Natural killer cell (primary cell): ENCODE measurements around the gene C14orf132. TPM values are rescaled to one million over a fixed set of nuclear protein-coding genes. Genes with fewer than 3 reads are reported as not detected.

Source experiments
- ATAC-seq, 3 donors: fragments of 150-1000 bp in 2 of 3; fragments of 200-7000 bp in 1 of 3; cut with Tn5 transposase; 1 replicate in 1 of 3; 2 replicates in 2 of 3; pipeline ENCODE4 v1.10.0; 2021; ENCODE audit warnings: mild to moderate bottlenecking in 2 of 3, moderate library complexity in 2 of 3
- DNase-seq, 2 donors: peaks; one replicate each; pipeline versions ENCODE4 v3.0.0 to v3.0.0-alpha.2; 2013 to 2021; ENCODE audit warnings: mixed read lengths in 1 of 2
- H3K27ac ChIP-seq: one replicate; pipeline ENCODE4 v1.5.1; 2013; ENCODE audit warnings: mild to moderate bottlenecking, low read length
- H3K27me3 ChIP-seq: one replicate; pipeline ENCODE4 v1.6.1; 2013; ENCODE audit warnings: low read length; ENCODE audit not compliant: control insufficient read depth, insufficient read depth
- H3K36me3 ChIP-seq: one replicate; pipeline ENCODE4 v1.6.1; 2013; ENCODE audit warnings: low read length; ENCODE audit not compliant: control insufficient read depth, insufficient read depth
- H3K4me1 ChIP-seq: one replicate; pipeline ENCODE4 v1.6.1; 2013; ENCODE audit warnings: low read length; ENCODE audit not compliant: control insufficient read depth, insufficient read depth
- H3K4me3 ChIP-seq: one replicate; pipeline ENCODE4 v1.5.1; 2013; ENCODE audit warnings: low read length
- H3K9me3 ChIP-seq: one replicate; pipeline ENCODE4 v1.6.1; 2013; ENCODE audit warnings: low read length; ENCODE audit not compliant: control insufficient read depth, insufficient read depth
- H3K27ac Mint-ChIP-seq, 2 donors: one replicate each; pipeline ENCODE4 v1.8.0; 2022; ENCODE audit warnings: mild to moderate bottlenecking in 2 of 2, mixed read lengths in 2 of 2, moderate library complexity in 1 of 2
- H3K27me3 Mint-ChIP-seq, 2 donors: one replicate each; pipeline ENCODE4 v1.8.0; 2022; ENCODE audit warnings: low read depth in 2 of 2, mixed read lengths in 2 of 2
- H3K36me3 Mint-ChIP-seq: one replicate; pipeline ENCODE4 v1.8.0; 2022; ENCODE audit warnings: mixed read lengths
- H3K4me1 Mint-ChIP-seq, 2 donors: one replicate each; pipeline ENCODE4 v1.8.0; 2022; ENCODE audit warnings: mixed read lengths in 2 of 2
- H3K4me3 Mint-ChIP-seq: one replicate; pipeline ENCODE4 v1.8.0; 2022; ENCODE audit warnings: mild to moderate bottlenecking, moderate library complexity, mixed read lengths
- H3K9me3 Mint-ChIP-seq, 2 donors: one replicate each; pipeline ENCODE4 v1.8.0; 2022; ENCODE audit warnings: mixed read lengths in 2 of 2
- WGBS: methylation state at CpG from one replicate; pipeline ENCODE4 v1.1.7; 2013; ENCODE audit warnings: missing lambda C conversion rate; ENCODE audit not compliant: insufficient coverage; 5-methylcytosine and 5-hydroxymethylcytosine counted together
- intact Hi-C: fragments of 100-400 bp; cut with micrococcal nuclease; formaldehyde crosslinking; loops from one replicate; pipeline ENCODE4 v1.14.2; 2022
- total RNA-seq, 4 donors: library from RNA; stranded (reverse); fragments of 120-200 nt in 1 of 4; gene quantifications; one replicate each; pipeline versions ENCODE4 v1.2.3 to v1.2.4, GENCODE V29; 2013 to 2022
- TF ChIP-seq, protein P1 (sequence below): fragments of 200-600 bp; IDR thresholded peaks from one replicate; pipeline ENCODE4 v1.8.0; 2022; ENCODE audit warnings: antibody characterized with exemption

The C14orf132 gene
- total RNA-seq, 3 donors from 2014 or later (not counting 1 experiment from before 2014, with no cell fraction given), result 0.07 to 0.23 TPM; not detected in 1

DNA sequence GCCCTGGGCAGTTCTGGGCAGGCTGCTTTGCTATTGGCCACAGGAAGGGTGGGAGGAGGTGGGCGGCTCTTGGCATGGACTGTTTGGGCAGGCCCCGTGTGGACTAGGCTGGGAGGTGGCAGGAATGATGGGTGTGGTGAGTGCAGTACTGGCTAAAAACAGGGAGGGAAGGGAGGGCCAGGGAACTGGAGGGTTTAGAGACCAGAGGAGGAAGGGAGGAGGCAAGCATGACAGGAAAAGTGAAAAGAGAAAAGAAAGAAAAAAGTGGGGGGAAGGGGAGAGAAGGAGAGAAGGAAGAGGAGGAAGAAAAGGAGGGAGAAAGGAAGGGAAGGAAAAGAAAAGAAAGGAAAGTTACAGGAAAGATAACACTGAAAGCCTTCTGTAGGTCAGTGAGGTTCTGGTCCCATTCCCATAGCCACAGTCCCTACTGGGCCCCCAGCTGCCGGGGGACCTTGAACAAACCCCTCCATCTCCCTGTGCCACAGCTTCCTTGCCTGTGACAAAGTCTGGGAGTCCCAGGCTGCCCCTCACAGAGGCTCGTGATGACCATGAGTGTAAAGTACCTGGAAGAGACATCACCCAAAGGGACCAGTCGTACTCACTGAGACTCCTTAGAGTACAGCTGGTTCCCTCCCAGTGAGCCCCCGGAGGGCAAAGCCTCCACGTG is 1.1 kb upstream of the C14orf132 start:
- ATAC-seq, result no peak
- Mint-ChIP-seq H3K27ac (no peak overlapping the region), H3K4me3 (peak overlapping the region; percentile 5), H3K9me3 (no peaks in the 10 kb centered on the region), H3K27me3 (peaks cover 57 to 69% of the 10 kb centered on the region in 2 donors), H3K36me3 (no peaks in the 10 kb centered on the region), H3K4me1 (peaks cover 0 to 11% of the 10 kb centered on the region in 2 donors)
- intact Hi-C loops, result no loop called here
- no peaks in the 10 kb centered on the region for H3K9me3 ChIP-seq
- 41% methylated on average over 7 of the region's 7 CpGs for WGBS
- H3K4me1 ChIP-seq, result peaks cover 3% of the 10 kb centered on the region
- no peak for DNase-seq
- no peak overlapping the region for H3K27ac ChIP-seq
- no peak overlapping the region for H3K4me3 ChIP-seq
- peaks cover 22% of the 10 kb centered on the region for H3K27me3 ChIP-seq
- TF ChIP-seq, protein P1, sequence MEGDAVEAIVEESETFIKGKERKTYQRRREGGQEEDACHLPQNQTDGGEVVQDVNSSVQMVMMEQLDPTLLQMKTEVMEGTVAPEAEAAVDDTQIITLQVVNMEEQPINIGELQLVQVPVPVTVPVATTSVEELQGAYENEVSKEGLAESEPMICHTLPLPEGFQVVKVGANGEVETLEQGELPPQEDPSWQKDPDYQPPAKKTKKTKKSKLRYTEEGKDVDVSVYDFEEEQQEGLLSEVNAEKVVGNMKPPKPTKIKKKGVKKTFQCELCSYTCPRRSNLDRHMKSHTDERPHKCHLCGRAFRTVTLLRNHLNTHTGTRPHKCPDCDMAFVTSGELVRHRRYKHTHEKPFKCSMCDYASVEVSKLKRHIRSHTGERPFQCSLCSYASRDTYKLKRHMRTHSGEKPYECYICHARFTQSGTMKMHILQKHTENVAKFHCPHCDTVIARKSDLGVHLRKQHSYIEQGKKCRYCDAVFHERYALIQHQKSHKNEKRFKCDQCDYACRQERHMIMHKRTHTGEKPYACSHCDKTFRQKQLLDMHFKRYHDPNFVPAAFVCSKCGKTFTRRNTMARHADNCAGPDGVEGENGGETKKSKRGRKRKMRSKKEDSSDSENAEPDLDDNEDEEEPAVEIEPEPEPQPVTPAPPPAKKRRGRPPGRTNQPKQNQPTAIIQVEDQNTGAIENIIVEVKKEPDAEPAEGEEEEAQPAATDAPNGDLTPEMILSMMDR, result no peak
- H3K36me3 ChIP-seq, result no peaks in the 10 kb centered on the region

DNA sequence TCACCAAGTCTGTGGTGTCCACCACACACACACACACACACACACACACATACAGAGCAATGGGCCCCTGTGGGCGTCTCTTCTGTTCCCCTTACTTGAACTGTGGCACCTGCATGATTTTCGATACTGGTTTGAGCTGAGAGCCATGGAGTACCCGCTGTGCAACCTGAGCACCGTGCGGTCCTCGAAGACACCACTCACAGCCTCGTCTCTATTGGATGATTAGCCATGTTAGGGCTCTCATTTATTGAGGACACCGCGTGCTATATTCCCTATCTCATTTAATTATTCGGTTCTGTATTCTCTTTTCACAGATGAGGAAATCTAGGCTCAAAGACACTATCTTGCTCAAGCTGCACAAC is 623 bp upstream of the C14orf132 start:
- Mint-ChIP-seq H3K27me3 (peaks cover 58 to 69% of the 10 kb centered on the region in 2 donors), H3K9me3 (no peaks in the 10 kb centered on the region), H3K27ac (no peak overlapping the region), H3K4me1 (peaks cover 0 to 11% of the 10 kb centered on the region in 2 donors), H3K4me3 (no peak overlapping the region), H3K36me3 (no peaks in the 10 kb centered on the region)
- no peak for ATAC-seq
- Histone ChIP-seq H3K27ac (no peak overlapping the region), H3K36me3 (no peaks in the 10 kb centered on the region), H3K4me3 (no peak overlapping the region), H3K4me1 (peaks cover 3% of the 10 kb centered on the region), H3K27me3 (peaks cover 25% of the 10 kb centered on the region), H3K9me3 (no peaks in the 10 kb centered on the region)
- DNase-seq, result peak in 1 of 2 donors; percentile 17
- intact Hi-C loops, result no loop called here
- TF ChIP-seq, protein P1, result no peak
- WGBS, result 37% methylated on average over 10 of the region's 10 CpGs

DNA sequence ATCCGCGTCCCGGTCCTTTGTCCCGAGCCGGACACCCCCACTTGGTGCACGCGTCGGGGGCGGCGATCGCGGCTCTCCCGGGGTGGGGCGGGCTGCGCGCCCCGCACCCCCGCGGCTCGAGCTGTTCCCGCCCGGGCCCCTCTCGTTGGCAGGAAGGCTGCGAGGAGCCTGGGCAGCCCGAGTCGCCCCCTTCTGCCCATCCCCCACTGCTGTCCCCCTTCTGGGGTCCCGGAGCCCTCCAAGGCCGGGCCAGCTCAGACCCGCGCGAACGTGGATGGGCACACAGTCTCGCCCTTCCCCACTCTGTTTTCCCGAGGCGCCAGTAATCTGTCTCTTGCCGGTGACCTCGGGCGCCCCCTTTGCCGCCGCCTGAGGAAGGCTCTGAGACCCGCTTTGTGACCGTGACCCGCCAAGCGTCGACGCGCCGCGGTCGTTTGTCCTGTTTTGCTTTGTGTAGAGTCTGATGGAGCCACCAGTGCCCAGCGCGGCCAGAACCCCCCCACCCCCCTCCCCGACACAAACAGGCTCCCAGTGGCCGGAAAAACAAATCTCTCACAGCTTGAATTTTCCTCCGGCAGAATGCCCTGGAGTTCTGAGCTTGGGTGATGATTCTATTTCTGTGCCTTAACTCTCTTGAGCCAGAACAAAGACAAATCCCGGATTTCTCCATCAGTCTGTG is 610 bp downstream of the C14orf132 start:
- H3K4me1 ChIP-seq, result peaks cover 3% of the 10 kb centered on the region
- H3K36me3 ChIP-seq, result no peaks in the 10 kb centered on the region
- ATAC-seq, result no peak
- no peak overlapping the region for H3K27ac Mint-ChIP-seq
- no peaks in the 10 kb centered on the region for H3K9me3 Mint-ChIP-seq
- DNase-seq, result peak in 1 of 2 donors; percentile 31
- H3K4me3 ChIP-seq, result no peak overlapping the region
- H3K4me3 Mint-ChIP-seq, result peak overlapping the region; percentile 45
- intact Hi-C loops, result no loop called here
- peaks cover 58 to 69% of the 10 kb centered on the region in 2 donors for H3K27me3 Mint-ChIP-seq
- H3K27me3 ChIP-seq, result peaks cover 25% of the 10 kb centered on the region
- no peaks in the 10 kb centered on the region for H3K9me3 ChIP-seq
- WGBS, result 2% methylated on average over 55 of the region's 56 CpGs
- H3K36me3 Mint-ChIP-seq, result no peaks in the 10 kb centered on the region
- TF ChIP-seq, protein P1, result no peak
- peaks cover 0 to 11% of the 10 kb centered on the region in 2 donors for H3K4me1 Mint-ChIP-seq
- H3K27ac ChIP-seq, result no peak overlapping the region
